Measurements from ENCODE around the gene HIVEP1. TPM values are rescaled to one million over a fixed set of nuclear protein-coding genes. Genes with fewer than 3 reads are reported as not detected.
A peak's percentile ranks its signal among the peaks of the same experiment; 100 is the strongest.

HIVEP1 gene
- total RNA-seq (2021; ENCODE audit: unreplicated experiment) (16.7 TPM), Bru-seq, nascent RNA (percentile 74 among the genes with signal in this experiment), BruChase-seq, experiment 1, labeled RNA remaining after a 2-hour chase (percentile 64 among the genes with signal in this experiment), BruChase-seq, experiment 2, labeled RNA remaining after a 6-hour chase (percentile 54 among the genes with signal in this experiment)
- polyA plus RNA-seq (2012; ENCODE audit: insufficient read length): 9.8 TPM
- long read RNA-seq, partial matches to known transcripts: 5 of 6 reads
- long read RNA-seq, other reads (novel, unspliced or antisense): 1 of 6 reads

GRCh38 chr6:12012038-12012557, at the start of gene HIVEP1:
HIVEP1 (plus strand) TSS chr6:12012312; CDS start chr6:12015629, 3,317 bp downstream.
- ChIA-PET CTCF (no interaction called here), POLR2A (interaction anchor here (0.7 kb wide), 1 partner anchor 7 kb away, joined by 3 read pairs; no protein-coding TSS in a partner anchor)
- H3K9me3 ChIP-seq (ENCODE audit: control insufficient read depth, insufficient read depth, low read depth, low read length): peaks cover 3% of the 10 kb centered on the region; the same call in 1 of the 2 replicates
- no peaks in the 10 kb centered on the region for H3K27me3 ChIP-seq (ENCODE audit: control insufficient read depth, insufficient read depth, low read length)
- no TSS peak for BruUV-seq (replicated peaks)
- peaks cover 36% of the 10 kb centered on the region for H3K4me1 ChIP-seq (ENCODE audit: control insufficient read depth, insufficient read depth, low read length)
- ATAC-seq (no peak), DNase-seq (ENCODE audit: low read depth, low spot score) (no peak)
- peaks cover 2% of the 10 kb centered on the region; the same call in 1 of the 2 replicates for H3K36me3 ChIP-seq (ENCODE audit: control insufficient read depth, insufficient read depth, low read length)
- TF ChIP-seq SIN3A (IDR thresholded peaks at IDR 0.05; ENCODE audit: borderline replicate concordance, insufficient read depth, low read depth, low read length) (no peak), POLR2AphosphoS5 (IDR thresholded peaks at IDR 0.05; ENCODE audit: low read depth, low read length) (no peak), CTCF (IDR thresholded peaks at IDR 0.05) (no peak)
- peak within 1 kb of the TSS; percentile 84 to 90 for H3K4me3 ChIP-seq (ENCODE audit: low read depth in 2 of 2, low read length in 2 of 2)
- intact Hi-C loops (cut with micrococcal nuclease; ENCODE audit: unreplicated experiment) (loop anchor here (5.0 to 10.0 kb wide), 2 partner anchors 275 to 357 kb away; no protein-coding TSS in a partner anchor), in situ Hi-C loops (cut with HindIII; ENCODE audit: low pct_unique_long_range_greater_than_20kb, low sequenced_read_pairs) (no loop called here)
- peak within 1 kb of the TSS; percentile 93 for H3K27ac ChIP-seq (ENCODE audit: low read length)

GRCh38 chr6:11963756-11964500, 48.2 kb upstream of the HIVEP1 start:
- H3K27ac ChIP-seq (ENCODE audit: low read length): no peak overlapping the region
- H3K4me1 ChIP-seq (ENCODE audit: control insufficient read depth, insufficient read depth, low read length): no peaks in the 10 kb centered on the region
- in situ Hi-C loops (cut with HindIII; ENCODE audit: low pct_unique_long_range_greater_than_20kb, low sequenced_read_pairs) (no loop called here), intact Hi-C loops (cut with micrococcal nuclease; ENCODE audit: unreplicated experiment) (no loop called here)
- no peaks in the 10 kb centered on the region for H3K9me3 ChIP-seq (ENCODE audit: control insufficient read depth, insufficient read depth, low read depth, low read length)
- BruUV-seq (replicated peaks): no TSS peak
- ATAC-seq: no peak
- H3K27me3 ChIP-seq (ENCODE audit: control insufficient read depth, insufficient read depth, low read length): no peaks in the 10 kb centered on the region
- ChIA-PET POLR2A (no interaction called here), CTCF (no interaction called here)
- DNase-seq (ENCODE audit: low read depth, low spot score): no peak
- no peak overlapping the region for H3K4me3 ChIP-seq (ENCODE audit: low read depth in 2 of 2, low read length in 2 of 2)
- H3K36me3 ChIP-seq (ENCODE audit: control insufficient read depth, insufficient read depth, low read length): no peaks in the 10 kb centered on the region
- TF ChIP-seq TCF7L2 (IDR thresholded peaks at IDR 0.05; ENCODE audit: low read depth, low read length): no peak
- TF ChIP-seq CTCF (IDR thresholded peaks at IDR 0.05): no peak

GRCh38 chr6:11964729-11965335, 47.3 kb upstream of the HIVEP1 start:
- no peak for ATAC-seq
- TF ChIP-seq SIN3A (IDR thresholded peaks at IDR 0.05; ENCODE audit: borderline replicate concordance, insufficient read depth, low read depth, low read length) (no peak), CTCF (IDR thresholded peaks at IDR 0.05) (no peak), POLR2AphosphoS5 (IDR thresholded peaks at IDR 0.05; ENCODE audit: low read depth, low read length) (no peak), TCF7L2 (IDR thresholded peaks at IDR 0.05; ENCODE audit: low read depth, low read length) (no peak)
- TF ChIP-seq, protein P1, sequence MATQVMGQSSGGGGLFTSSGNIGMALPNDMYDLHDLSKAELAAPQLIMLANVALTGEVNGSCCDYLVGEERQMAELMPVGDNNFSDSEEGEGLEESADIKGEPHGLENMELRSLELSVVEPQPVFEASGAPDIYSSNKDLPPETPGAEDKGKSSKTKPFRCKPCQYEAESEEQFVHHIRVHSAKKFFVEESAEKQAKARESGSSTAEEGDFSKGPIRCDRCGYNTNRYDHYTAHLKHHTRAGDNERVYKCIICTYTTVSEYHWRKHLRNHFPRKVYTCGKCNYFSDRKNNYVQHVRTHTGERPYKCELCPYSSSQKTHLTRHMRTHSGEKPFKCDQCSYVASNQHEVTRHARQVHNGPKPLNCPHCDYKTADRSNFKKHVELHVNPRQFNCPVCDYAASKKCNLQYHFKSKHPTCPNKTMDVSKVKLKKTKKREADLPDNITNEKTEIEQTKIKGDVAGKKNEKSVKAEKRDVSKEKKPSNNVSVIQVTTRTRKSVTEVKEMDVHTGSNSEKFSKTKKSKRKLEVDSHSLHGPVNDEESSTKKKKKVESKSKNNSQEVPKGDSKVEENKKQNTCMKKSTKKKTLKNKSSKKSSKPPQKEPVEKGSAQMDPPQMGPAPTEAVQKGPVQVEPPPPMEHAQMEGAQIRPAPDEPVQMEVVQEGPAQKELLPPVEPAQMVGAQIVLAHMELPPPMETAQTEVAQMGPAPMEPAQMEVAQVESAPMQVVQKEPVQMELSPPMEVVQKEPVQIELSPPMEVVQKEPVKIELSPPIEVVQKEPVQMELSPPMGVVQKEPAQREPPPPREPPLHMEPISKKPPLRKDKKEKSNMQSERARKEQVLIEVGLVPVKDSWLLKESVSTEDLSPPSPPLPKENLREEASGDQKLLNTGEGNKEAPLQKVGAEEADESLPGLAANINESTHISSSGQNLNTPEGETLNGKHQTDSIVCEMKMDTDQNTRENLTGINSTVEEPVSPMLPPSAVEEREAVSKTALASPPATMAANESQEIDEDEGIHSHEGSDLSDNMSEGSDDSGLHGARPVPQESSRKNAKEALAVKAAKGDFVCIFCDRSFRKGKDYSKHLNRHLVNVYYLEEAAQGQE (IDR thresholded peaks at IDR 0.05; ENCODE audit: insufficient read depth in 1 of 2, low read depth in 2 of 2, low read length in 1 of 2): no peak
- intact Hi-C loops (cut with micrococcal nuclease; ENCODE audit: unreplicated experiment) (no loop called here), in situ Hi-C loops (cut with HindIII; ENCODE audit: low pct_unique_long_range_greater_than_20kb, low sequenced_read_pairs) (no loop called here)
- Histone ChIP-seq H3K36me3 (ENCODE audit: control insufficient read depth, insufficient read depth, low read length) (no peaks in the 10 kb centered on the region), H3K27ac (ENCODE audit: low read length) (no peak overlapping the region), H3K4me3 (ENCODE audit: low read depth in 2 of 2, low read length in 2 of 2) (no peak overlapping the region), H3K9me3 (ENCODE audit: control insufficient read depth, insufficient read depth, low read depth, low read length) (no peaks in the 10 kb centered on the region), H3K27me3 (ENCODE audit: control insufficient read depth, insufficient read depth, low read length) (no peaks in the 10 kb centered on the region), H3K4me1 (ENCODE audit: control insufficient read depth, insufficient read depth, low read length) (no peaks in the 10 kb centered on the region)
- no TSS peak for BruUV-seq (replicated peaks)
- DNase-seq (ENCODE audit: low read depth, low spot score): no peak
- POLR2A ChIA-PET: no interaction called here
- CTCF ChIA-PET: no interaction called here

Measured in Panc1 (cell line).